B cell (primary cell): ENCODE results near the gene INPP5J. TPM values are rescaled to one million over a fixed set of nuclear protein-coding genes. Genes with fewer than 3 reads are reported as not detected.

Source experiments
- ATAC-seq: fragments of 200-7000 bp; cut with Tn5 transposase; one replicate; pipeline ENCODE4 v1.10.0; 2021; ENCODE audit warnings: low read depth, mild to moderate bottlenecking, moderate number of reproducible peaks, moderate library complexity
- CTCF ChIA-PET: fragments of 350-600 bp; sonication (Branson Sonifier 250); formaldehyde crosslinking; loops from one replicate; lab custom pipeline; 2021; ENCODE audit warnings: antibody characterized with exemption, inconsistent platforms; lab: Charles Lee
- POLR2A ChIA-PET: fragments of 350-600 bp; sonication (Branson Sonifier 250); formaldehyde crosslinking; loops from one replicate; lab custom pipeline; 2021; ENCODE audit warnings: antibody characterized with exemption; lab: Charles Lee
- DNase-seq: peaks from one replicate; pipeline ENCODE4 v3.0.0; 2013
- H2AFZ ChIP-seq: 2 replicates; pipeline ENCODE4 v1.6.1; 2012; ENCODE audit warnings: mild to moderate bottlenecking, low read depth, low read length; ENCODE audit not compliant: insufficient read depth, poor library complexity, severe bottlenecking
- H3K27ac ChIP-seq, 2 donors: 1 replicate in 1 of 2; 2 replicates in 1 of 2; pipeline ENCODE4 v1.5.1; 2012 to 2013; ENCODE audit warnings: low read length in 2 of 2, mild to moderate bottlenecking in 2 of 2, moderate library complexity in 1 of 2
- H3K27me3 ChIP-seq, 4 experiments: fragments of 200-600 bp in 1 of 4; sonication (generic) in 1 of 4; replicated peaks in 1 of 4; 1 replicate in 2 of 4; 2 replicates in 2 of 4; pipeline versions ENCODE4 v1.6.1 to v1.7.0; 2013 to 2016; ENCODE audit warnings: low read length in 3 of 4, mild to moderate bottlenecking in 2 of 4, mixed read lengths in 1 of 4, moderate library complexity in 1 of 4; ENCODE audit not compliant: insufficient read depth in 4 of 4, control insufficient read depth in 3 of 4; ENCODE audit errors: control extremely low read depth in 1 of 4
- H3K36me3 ChIP-seq, 2 experiments: replicated peaks in 1 of 2; 1 replicate in 1 of 2; 2 replicates in 1 of 2; pipeline versions ENCODE4 v1.6.1 to v1.7.1; 2013; ENCODE audit warnings: low read length in 1 of 2; ENCODE audit not compliant: insufficient read depth in 2 of 2, control insufficient read depth in 1 of 2; ENCODE audit errors: control extremely low read depth in 1 of 2, extremely low read depth in 1 of 2
- H3K4me1 ChIP-seq, 2 donors: fragments of 200-600 bp in 1 of 2; sonication (generic) in 1 of 2; 1 replicate in 1 of 2; 2 replicates in 1 of 2; pipeline versions ENCODE4 v1.5.1 to v1.6.1; 2013 to 2017; ENCODE audit warnings: low read length in 2 of 2; ENCODE audit not compliant: control insufficient read depth in 2 of 2, insufficient read depth in 2 of 2
- H3K4me2 ChIP-seq: replicated peaks from 2 replicates; pipeline ENCODE3; 2012; ENCODE audit warnings: mild to moderate bottlenecking, low read depth, low read length; ENCODE audit not compliant: poor library complexity, severe bottlenecking
- H3K4me3 ChIP-seq, 5 experiments: fragments of 200-600 bp in 1 of 5; sonication (generic) in 1 of 5; 1 replicate in 3 of 5; 2 replicates in 2 of 5; pipeline versions ENCODE4 v1.5.1 to v1.7.0; 2011 to 2016; ENCODE audit warnings: low read length in 4 of 5, mild to moderate bottlenecking in 4 of 5, low read depth in 2 of 5, control low read depth in 1 of 5, moderate library complexity in 1 of 5; ENCODE audit not compliant: insufficient read depth in 1 of 5; ENCODE audit errors: control extremely low read depth in 1 of 5, extremely low read depth in 1 of 5
- H3K79me2 ChIP-seq: fragments of 200-600 bp; sonication (generic); one replicate; pipeline ENCODE4 v1.6.0; 2016; ENCODE audit warnings: low read length; ENCODE audit not compliant: control insufficient read depth, insufficient read depth
- H3K9ac ChIP-seq: fragments of 200-600 bp; sonication (generic); 2 replicates; pipeline ENCODE4 v1.6.1; 2017; ENCODE audit warnings: mild to moderate bottlenecking, low read length, moderate library complexity
- H3K9me3 ChIP-seq, 3 donors: one replicate each; pipeline versions ENCODE4 v1.6.1 to v1.7.1; 2013; ENCODE audit warnings: low read length in 2 of 3; ENCODE audit not compliant: control insufficient read depth in 2 of 3, insufficient read depth in 1 of 3; ENCODE audit errors: control extremely low read depth in 1 of 3
- H4K20me1 ChIP-seq: 2 replicates; pipeline ENCODE4 v1.6.0; 2012; ENCODE audit warnings: mild to moderate bottlenecking, low read length; ENCODE audit not compliant: insufficient read depth, control insufficient read depth, poor library complexity, severe bottlenecking
- H3K27ac Mint-ChIP-seq: one replicate; pipeline ENCODE4 v1.8.0; 2021; ENCODE audit warnings: mixed read lengths
- H3K27me3 Mint-ChIP-seq: one replicate; pipeline ENCODE4 v1.8.0; 2021; ENCODE audit warnings: mixed read lengths
- H3K4me1 Mint-ChIP-seq: one replicate; pipeline ENCODE4 v1.8.0; 2021; ENCODE audit warnings: mixed read lengths
- H3K4me3 Mint-ChIP-seq: one replicate; pipeline ENCODE4 v1.8.0; 2021; ENCODE audit warnings: mixed read lengths
- H3K9me3 Mint-ChIP-seq: one replicate; pipeline ENCODE4 v1.8.0; 2022; ENCODE audit warnings: mixed read lengths; ENCODE audit not compliant: insufficient read depth
- CTCF ChIP-seq: fragments of 200-600 bp; IDR thresholded peaks from one replicate; pipeline ENCODE4 v1.8.0; 2022; ENCODE audit warnings: antibody characterized with exemption, mild to moderate bottlenecking
- EZH2 ChIP-seq: IDR thresholded peaks from 2 replicates; pipeline ENCODE4 v1.6.1; 2012; ENCODE audit warnings: borderline replicate concordance, low read depth, mild to moderate bottlenecking, moderate library complexity, low read length; ENCODE audit not compliant: insufficient read depth, poor library complexity, severe bottlenecking
- WGBS: methylation state at CpG from one replicate; pipeline ENCODE4 v1.1.5; 2013; ENCODE audit warnings: missing lambda C conversion rate; ENCODE audit not compliant: insufficient coverage; 5-methylcytosine and 5-hydroxymethylcytosine counted together
- intact Hi-C: fragments of 100-400 bp; cut with micrococcal nuclease; formaldehyde crosslinking; loops from one replicate; pipeline ENCODE4 v1.10.0; 2022
- polyA plus RNA-seq: library from polyadenylated mRNA; depleted of rRNA; stranded (reverse); fragments of >200 nt; gene quantifications from 2 replicates; pipeline ENCODE4 v1.2.3, GENCODE V29; 2012
- total RNA-seq, 2 donors: library from RNA; stranded (reverse); fragments of 120-200 nt in 1 of 2; gene quantifications; 1 replicate in 1 of 2; 2 replicates in 1 of 2; pipeline versions ENCODE4 v1.2.3 to v1.2.4, GENCODE V29; 2013 to 2022

INPP5J gene
- total and polyA plus RNA-seq, 2 donors (not counting 1 experiment from before 2014, with no cell fraction given) = 0.07 to 0.52 TPM

- Histone ChIP-seq H3K4me3 (no peak overlapping the region), H3K79me2 (peaks cover 4% of the 10 kb centered on the region), H3K4me1 (peaks cover 24 to 49% of the 10 kb centered on the region in 2 donors), H3K36me3 (no peaks in the 10 kb centered on the region), H4K20me1 (no peaks in the 10 kb centered on the region), H3K9ac (no peak overlapping the region), H3K4me2 (no peak overlapping the region), H3K9me3 (no peaks in the 10 kb centered on the region), H3K27ac (no peak overlapping the region), H3K27me3 (no peaks in the 10 kb centered on the region), H2AFZ (no peak overlapping the region)
- peaks cover 26% of the 10 kb centered on the region for H3K4me1 Mint-ChIP-seq
- H3K9me3 Mint-ChIP-seq = no peaks in the 10 kb centered on the region
- no peak overlapping the region for H3K4me3 Mint-ChIP-seq
- TF ChIP-seq EZH2 (no peak), CTCF (no peak)
- H3K27me3 Mint-ChIP-seq = no peaks in the 10 kb centered on the region
- intact Hi-C loops = loop anchor here (2.0 to 5.0 kb wide), 2 partner anchors 60 to 326 kb away; no protein-coding TSS in a partner anchor
- ATAC-seq = no peak
- peak; percentile 25 for DNase-seq
- CTCF ChIA-PET = interaction anchor here (0.8 to 2.3 kb wide), 10 partner anchors 7 to 187 kb away, joined by 3 to 9 read pairs (median 4); partner anchors contain the start of gene SELENOM
- POLR2A ChIA-PET = no interaction called here
- no peak overlapping the region for H3K27ac Mint-ChIP-seq
- 96% methylated on average over 19 of the region's 26 CpGs for WGBS
Measured at GRCh38 chr22:31088233-31088986, 34.4 kb upstream of the INPP5J start.
